H1 (cell line): ENCODE measurements around the gene TDRD12. TPM values are rescaled to one million over a fixed set of nuclear protein-coding genes. Genes with fewer than 3 reads are reported as not detected.

ENCODE experiments used
- CTCF ChIA-PET: fragments of 300-600 bp; sonication (Branson Sonifier 250); formaldehyde crosslinking; loops from one replicate; lab custom pipeline; 2021; ENCODE audit not compliant: partially characterized antibody; lab: Charles Lee
- POLR2A ChIA-PET: fragments of 300-600 bp; sonication (Branson Sonifier 250); formaldehyde crosslinking; loops from one replicate; lab custom pipeline; 2021; ENCODE audit warnings: inconsistent platforms; ENCODE audit not compliant: partially characterized antibody; lab: Charles Lee
- DNase-seq, 2 experiments: peaks; one replicate each; pipeline versions ENCODE4 v3.0.0 to v3.0.0-alpha.2; 2010 to 2022; ENCODE audit warnings: low spot score in 2 of 2, low read depth in 1 of 2, mixed read lengths in 1 of 2
- FAIRE-seq: peaks from 2 replicates; lab custom pipeline; 2011; peaks lifted over from hg19 to GRCh38; lab: Jason Lieb, UNC
- H2AFZ ChIP-seq: 2 replicates; pipeline ENCODE4 v1.8.1; 2012; ENCODE audit warnings: low read length, inconsistent platforms
- H2AK5ac ChIP-seq: 2 replicates; pipeline ENCODE4 v1.6.1; 2013; ENCODE audit warnings: low read depth, low read length
- H2BK120ac ChIP-seq: replicated peaks from 2 replicates; pipeline ENCODE3; 2013; ENCODE audit warnings: low read depth, low read length, inconsistent platforms
- H2BK12ac ChIP-seq: 2 replicates; pipeline ENCODE4 v1.6.1; 2013; ENCODE audit warnings: low read depth, low read length
- H2BK15ac ChIP-seq: 2 replicates; pipeline ENCODE4 v1.6.1; 2013; ENCODE audit warnings: low read length
- H2BK20ac ChIP-seq: 2 replicates; pipeline ENCODE4 v1.6.1; 2013; ENCODE audit warnings: low read length
- H2BK5ac ChIP-seq: 2 replicates; pipeline ENCODE4 v1.6.1; 2013; ENCODE audit warnings: low read depth, low read length
- H3K14ac ChIP-seq: 2 replicates; pipeline ENCODE4 v1.6.1; 2013; ENCODE audit warnings: inconsistent platforms; ENCODE audit not compliant: insufficient read length
- H3K18ac ChIP-seq: 2 replicates; pipeline ENCODE4 v1.6.1; 2013; ENCODE audit warnings: low read length; ENCODE audit errors: extremely low read depth
- H3K23ac ChIP-seq: 2 replicates; pipeline ENCODE4 v1.6.1; 2013; ENCODE audit warnings: inconsistent platforms; ENCODE audit not compliant: insufficient read length
- H3K23me2 ChIP-seq: 2 replicates; pipeline ENCODE4 v1.6.1; 2013; ENCODE audit warnings: low read depth, low read length
- H3K27ac ChIP-seq: 2 replicates; pipeline ENCODE4 v1.6.1; 2011; ENCODE audit warnings: low read depth, low read length, inconsistent platforms
- H3K27me3 ChIP-seq, 4 experiments: replicated peaks in 1 of 4; 1 replicate in 1 of 4; 2 replicates in 3 of 4; pipeline versions ENCODE4 v1.6.1 to v1.8.1; 2011 to 2013; ENCODE audit warnings: low read length in 3 of 4, mild to moderate bottlenecking in 3 of 4, inconsistent platforms in 2 of 4, mixed read lengths in 2 of 4, moderate library complexity in 1 of 4; ENCODE audit not compliant: control insufficient read depth in 3 of 4, insufficient read depth in 3 of 4; ENCODE audit errors: extremely low read depth in 1 of 4
- H3K36me3 ChIP-seq, 4 experiments: 2 replicates each; pipeline versions ENCODE4 v1.6.1 to v1.8.1; 2011 to 2013; ENCODE audit warnings: mild to moderate bottlenecking in 4 of 4, low read length in 3 of 4, moderate library complexity in 2 of 4, control low read depth in 1 of 4, inconsistent platforms in 1 of 4; ENCODE audit not compliant: insufficient read depth in 4 of 4, control insufficient read depth in 2 of 4
- H3K4ac ChIP-seq: replicated peaks from 2 replicates; pipeline ENCODE3; 2013; ENCODE audit warnings: low read length, low read depth, mixed read lengths, inconsistent platforms; ENCODE audit not compliant: insufficient read length
- H3K4me1 ChIP-seq, 4 experiments: replicated peaks in 1 of 4; 1 replicate in 1 of 4; 2 replicates in 3 of 4; pipeline versions ENCODE4 v1.6.1 to v1.8.1; 2011 to 2013; ENCODE audit warnings: low read length in 3 of 4, inconsistent platforms in 2 of 4, mixed read lengths in 1 of 4; ENCODE audit not compliant: insufficient read depth in 4 of 4, control insufficient read depth in 3 of 4
- H3K4me2 ChIP-seq, 2 experiments: 2 replicates each; pipeline versions ENCODE4 v1.6.1 to v1.8.1; 2011 to 2013; ENCODE audit warnings: low read depth in 2 of 2, low read length in 2 of 2, control low read depth in 1 of 2, inconsistent platforms in 1 of 2, mild to moderate bottlenecking in 1 of 2; ENCODE audit not compliant: insufficient read depth in 1 of 2
- H3K4me3 ChIP-seq, 4 experiments: fragments of 200-600, 300-600 bp in 1 of 4; sonication (generic), shearing (Covaris generic), sonication (Bioruptor Twin) in 1 of 4; 2 replicates each; pipeline versions ENCODE4 v1.5.1 to v1.8.1; 2011 to 2016; ENCODE audit warnings: low read length in 4 of 4, low read depth in 3 of 4, control low read depth in 2 of 4, inconsistent platforms in 2 of 4, mild to moderate bottlenecking in 2 of 4, mixed read lengths in 1 of 4, moderate library complexity in 1 of 4; ENCODE audit not compliant: insufficient read depth in 2 of 4; ENCODE audit errors: extremely low read depth in 1 of 4
- H3K56ac ChIP-seq: replicated peaks from 2 replicates; pipeline ENCODE3; 2013; ENCODE audit warnings: low read depth, mild to moderate bottlenecking, mixed read lengths, low read length, inconsistent platforms; ENCODE audit not compliant: insufficient read length
- H3K79me1 ChIP-seq: 2 replicates; pipeline ENCODE4 v1.6.1; 2013; ENCODE audit warnings: low read depth, low read length, control low read depth
- H3K79me2 ChIP-seq, 2 experiments: 2 replicates each; pipeline versions ENCODE4 v1.6.1 to v1.8.1; 2012 to 2013; ENCODE audit warnings: low read length in 2 of 2, mild to moderate bottlenecking in 2 of 2, inconsistent platforms in 1 of 2; ENCODE audit not compliant: insufficient read depth in 2 of 2, control insufficient read depth in 1 of 2
- H3K9ac ChIP-seq, 4 experiments: replicated peaks in 1 of 4; 1 replicate in 1 of 4; 2 replicates in 3 of 4; pipeline versions ENCODE4 v1.6.1 to v1.8.1; 2011 to 2013; ENCODE audit warnings: low read depth in 3 of 4, low read length in 3 of 4, control low read depth in 2 of 4, mild to moderate bottlenecking in 2 of 4, moderate library complexity in 2 of 4, inconsistent platforms in 1 of 4; ENCODE audit errors: extremely low read depth in 1 of 4
- H3K9me3 ChIP-seq, 2 experiments: 2 replicates each; pipeline versions ENCODE4 v1.6.1 to v1.8.1; 2012 to 2013; ENCODE audit warnings: mild to moderate bottlenecking in 2 of 2, moderate library complexity in 2 of 2, control low read depth in 1 of 2, inconsistent platforms in 1 of 2, low read depth in 1 of 2, low read length in 1 of 2, mixed read lengths in 1 of 2; ENCODE audit not compliant: insufficient read depth in 2 of 2
- H4K20me1 ChIP-seq, 2 experiments: replicated peaks in 1 of 2; 2 replicates each; pipeline versions ENCODE3 to v1.8.1; 2011 to 2013; ENCODE audit warnings: inconsistent platforms in 2 of 2, low read length in 2 of 2, mild to moderate bottlenecking in 1 of 2; ENCODE audit not compliant: insufficient read depth in 2 of 2, control insufficient read depth in 1 of 2
- H4K5ac ChIP-seq: 2 replicates; pipeline ENCODE4 v1.6.1; 2013; ENCODE audit warnings: low read length, low read depth, mixed read lengths, inconsistent platforms; ENCODE audit not compliant: insufficient read length
- H4K8ac ChIP-seq: 2 replicates; pipeline ENCODE4 v1.8.0; 2013; ENCODE audit warnings: mild to moderate bottlenecking, moderate library complexity, low read length, inconsistent platforms; ENCODE audit not compliant: insufficient read depth; ENCODE audit errors: extremely low read depth
- H4K91ac ChIP-seq: replicated peaks from 2 replicates; pipeline ENCODE3; 2013; ENCODE audit warnings: low read length, mixed read lengths, inconsistent platforms; ENCODE audit not compliant: insufficient read length
- ATF2 ChIP-seq: IDR thresholded peaks from 2 replicates; pipeline ENCODE4 v1.6.1; 2012; ENCODE audit warnings: low read length, inconsistent platforms
- CTBP2 ChIP-seq: IDR thresholded peaks from 2 replicates; pipeline ENCODE4 v1.7.0; 2011; ENCODE audit warnings: borderline replicate concordance, mild to moderate bottlenecking, moderate library complexity, mixed read lengths, low read length; ENCODE audit not compliant: insufficient read depth, insufficient read length
- EZH2 ChIP-seq: fragments of 200-600 bp; sonication (generic); IDR thresholded peaks from 2 replicates; pipeline ENCODE4 v1.7.1; 2012; ENCODE audit warnings: low read depth, mild to moderate bottlenecking, moderate library complexity, low read length, inconsistent platforms; ENCODE audit not compliant: severe bottlenecking
- RNF2 ChIP-seq: fragments of 200-900, 300-1000 bp; sonication (generic); IDR thresholded peaks from 2 replicates; pipeline ENCODE4 v1.7.1; 2016; ENCODE audit warnings: borderline replicate concordance, low read depth, mild to moderate bottlenecking, antibody characterized with exemption, low read length; ENCODE audit not compliant: poor library complexity, severe bottlenecking; ENCODE audit errors: missing control alignments
- SIN3A ChIP-seq, 2 experiments: IDR thresholded peaks in 1 of 2; conservative IDR thresholded peaks in 1 of 2; 2 replicates each; pipeline ENCODE4 v1.6.1; 2011 to 2012; ENCODE audit warnings: low read length in 2 of 2, improper control_type of control experiment in 1 of 2, low read depth in 1 of 2, mild to moderate bottlenecking in 1 of 2
- SRF ChIP-seq: IDR thresholded peaks from 2 replicates; pipeline ENCODE4 v1.6.1; 2011; ENCODE audit warnings: mild to moderate bottlenecking, low read depth, low read length, moderate library complexity
- WGBS, 2 experiments: shearing (Covaris generic) in 1 of 2; methylation state at CpG; one replicate each; pipeline versions ENCODE4 v1.1.6 to v1.1.7; 2013 to 2015; ENCODE audit warnings: low lambda C conversion rate in 2 of 2, mixed read lengths in 2 of 2, inconsistent platforms in 1 of 2, low coverage in 1 of 2, missing lambda C conversion rate in 1 of 2; ENCODE audit not compliant: insufficient replicate concordance in 2 of 2, insufficient coverage in 1 of 2, insufficient read length in 1 of 2; ENCODE audit errors: extremely low coverage in 1 of 2, missing lambda C conversion rate in 1 of 2; 5-methylcytosine and 5-hydroxymethylcytosine counted together
- polyA plus RNA-seq, 7 experiments: library from polyadenylated mRNA; depleted of rRNA in 3 of 7; stranded (reverse) in 5 of 7; unstranded in 2 of 7; fragments of >200 nt in 5 of 7; fragments of 200-250 nt in 2 of 7; gene quantifications; 1 replicate in 5 of 7; 2 replicates in 1 of 7; 4 replicates in 1 of 7; pipeline versions ENCODE4 v1.2.1 to v1.2.3, GENCODE V29; 2011 to 2013; ENCODE audit warnings: missing spikeins in 2 of 7, mixed read lengths in 2 of 7
- total RNA-seq: library from RNA; stranded (reverse); fragmentation: NEBNext Ultra II Directional; extraction: Animal tissue kit (Norgen Biotek cat#: 25700); gene quantifications from 2 replicates; pipeline ENCODE4 v1.2.1, GENCODE V29; 2021

TDRD12 gene
- total and polyA plus RNA-seq, 2 of the 8 experiments (the other 6 are each of a cell fraction or from before 2014, with no cell fraction given) = 0.39 to 0.88 TPM

- Histone ChIP-seq H3K79me1 (no peaks in the 10 kb centered on the region), H4K5ac (no peak overlapping the region), H4K20me1 (no peaks in the 10 kb centered on the region), H3K27ac (no peak overlapping the region), H2BK15ac (no peak overlapping the region), H3K4me2 (no peak overlapping the region), H2BK20ac (no peak overlapping the region), H2AFZ (no peak overlapping the region), H2BK12ac (no peak overlapping the region), H3K9me3 (no peaks in the 10 kb centered on the region), H3K79me2 (no peaks in the 10 kb centered on the region), H3K23me2 (no peaks in the 10 kb centered on the region), H3K4me3 (no peak overlapping the region), H3K4me1 (no peaks in the 10 kb centered on the region; a peak in 2 of 7 replicates), H3K23ac (no peak overlapping the region), H3K27me3 (no peaks in the 10 kb centered on the region), H2BK5ac (no peak overlapping the region), H3K4ac (no peak overlapping the region), H3K36me3 (no peaks in the 10 kb centered on the region), H3K18ac (no peak overlapping the region), H2BK120ac (no peak overlapping the region), H4K8ac (peak overlapping the region; percentile 66; the same call in 1 of the 2 replicates), H3K9ac (no peak overlapping the region), H2AK5ac (no peak overlapping the region), H3K14ac (no peak overlapping the region), H4K91ac (no peak overlapping the region), H3K56ac (no peak overlapping the region)
- DNase-seq (no peak), FAIRE-seq (no peak)
- ChIA-PET CTCF (interaction anchor here (0.9 to 1.5 kb wide), 2 partner anchors 9 to 10 kb away, joined by 3 to 6 read pairs; no protein-coding TSS in a partner anchor), POLR2A (no interaction called here)
- no peak for TF ChIP-seq SRF
- TF ChIP-seq EZH2 = no peak
- no peak for TF ChIP-seq SIN3A (conservative IDR thresholded peaks at IDR 0.05 in 1 of 2, IDR thresholded peaks at IDR 0.05 in 1 of 2; ENCODE audit: low read depth in 1 of 2, low read length in 2 of 2)
- TF ChIP-seq ATF2 = no peak
- no peak for TF ChIP-seq CTBP2
- no peak for TF ChIP-seq RNF2
- WGBS, 2 experiments = 92% methylated on average over 32 of the region's 35 CpGs; no CpG with 5 or more reads in 1 of the 2 experiments
Observed at GRCh38 chr19:32864318-32865007, 144.9 kb downstream of the TDRD12 start.
